NCI-H510A treated with DMSO at 0.1 percent for 48 hours (cell line): ENCODE results near the gene TMIGD3.

Experiments used
- DNase-seq: peaks from one replicate; lab custom pipeline; 2025; lab: John Stamatoyannopoulos, UW

Gene TMIGD3

DNA sequence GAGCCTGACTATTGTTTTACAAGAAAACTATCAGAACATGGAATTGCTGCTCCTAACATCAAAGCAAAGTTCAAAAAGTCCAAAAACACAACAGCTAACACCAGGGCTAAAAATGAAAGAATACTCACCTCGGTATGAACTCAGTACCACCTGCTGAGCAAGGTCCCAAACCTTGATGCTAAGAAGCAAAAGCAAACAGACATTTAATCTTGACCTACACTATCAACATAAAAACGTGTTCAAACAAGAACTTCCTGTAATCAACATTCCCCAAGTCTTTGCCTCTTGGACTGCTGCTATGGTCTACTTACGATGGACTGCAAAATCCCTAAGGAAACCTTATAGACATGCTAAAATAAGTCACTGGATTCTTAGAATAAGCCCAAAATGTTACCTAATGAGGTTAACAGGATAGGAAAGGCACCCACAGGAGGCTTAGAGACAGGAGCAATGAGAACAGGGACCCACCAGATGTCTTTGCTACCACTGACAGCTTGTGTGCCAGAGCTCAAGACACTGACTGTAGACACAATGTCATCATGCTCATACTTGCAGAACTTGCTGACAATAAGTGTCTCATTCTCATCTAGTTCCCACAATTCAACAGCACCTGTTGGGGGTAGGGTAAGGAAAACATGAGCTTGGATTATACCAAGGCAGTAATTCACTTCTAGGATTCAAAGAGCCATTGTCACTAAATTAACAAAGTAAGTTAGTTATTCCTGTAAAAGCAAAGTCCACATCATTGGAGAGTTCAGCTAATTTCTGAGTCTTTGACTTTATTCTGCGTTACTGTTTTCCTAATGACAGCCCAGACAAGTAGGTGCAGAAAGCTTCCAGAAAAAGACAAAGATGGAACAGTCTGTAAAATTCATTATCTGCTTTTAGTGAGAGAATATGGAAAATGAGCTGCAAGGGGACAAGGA, 56.2 kb downstream of the TMIGD3 start:
- DNase-seq: no peak

DNA sequence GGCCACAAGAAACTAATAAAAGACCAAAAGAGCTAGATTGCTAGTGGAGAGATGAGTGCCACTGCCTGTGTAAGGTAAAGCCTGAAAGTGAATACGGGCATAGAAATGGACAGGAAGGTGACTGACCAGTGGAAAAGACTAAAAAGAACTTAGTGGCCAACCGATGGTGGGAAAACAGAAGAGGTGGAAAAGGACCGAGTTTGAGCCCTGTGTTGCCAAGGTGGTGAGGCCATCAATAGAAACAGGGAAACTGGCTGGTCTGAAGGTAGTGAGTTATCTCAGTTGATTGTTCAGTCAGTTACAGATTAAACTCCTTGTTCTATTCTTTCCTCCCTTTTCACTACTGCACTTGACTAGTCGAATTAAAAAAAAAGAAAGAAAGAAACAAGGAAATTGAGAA, 56.9 kb downstream of the TMIGD3 start:
- no peak for DNase-seq

DNA sequence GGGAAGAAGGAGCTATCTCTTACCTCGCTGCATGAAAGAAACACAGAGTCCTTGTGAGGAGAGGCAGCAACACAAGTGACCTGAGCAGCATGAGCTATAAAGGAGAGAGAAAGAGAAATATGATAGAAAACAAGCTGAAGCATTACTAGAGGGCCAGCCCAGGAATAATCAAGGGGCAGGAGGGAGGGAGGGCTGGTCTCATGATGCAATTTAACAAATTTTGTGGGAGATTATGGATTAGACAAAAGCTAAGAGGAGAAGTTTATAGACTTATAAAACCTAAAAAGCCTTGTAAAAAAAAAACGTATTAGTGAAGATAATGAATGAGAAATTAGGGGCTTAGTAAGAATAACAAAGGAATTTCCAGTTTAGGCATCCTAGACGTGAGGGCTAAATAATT, 59.4 kb downstream of the TMIGD3 start:
- no peak for DNase-seq

DNA sequence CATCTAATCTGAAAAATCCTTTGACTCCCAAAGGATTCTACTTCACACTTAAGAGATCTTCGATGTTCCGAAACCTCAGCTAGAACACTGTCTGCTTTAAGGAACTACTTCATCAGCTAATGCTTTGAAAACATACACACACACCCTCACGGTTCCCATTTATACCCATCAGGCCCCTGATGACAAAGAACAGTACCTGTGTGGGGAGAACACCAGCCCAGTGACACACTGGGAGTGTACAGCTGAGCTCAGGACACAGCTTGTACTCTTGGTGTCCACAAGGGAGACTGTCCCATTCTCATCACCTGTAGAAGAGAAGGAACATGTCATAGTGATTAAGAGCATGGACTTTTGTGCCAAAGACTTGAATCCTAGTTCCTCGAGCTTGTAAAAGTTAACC, 61.0 kb downstream of the TMIGD3 start:
- DNase-seq: no peak

DNA sequence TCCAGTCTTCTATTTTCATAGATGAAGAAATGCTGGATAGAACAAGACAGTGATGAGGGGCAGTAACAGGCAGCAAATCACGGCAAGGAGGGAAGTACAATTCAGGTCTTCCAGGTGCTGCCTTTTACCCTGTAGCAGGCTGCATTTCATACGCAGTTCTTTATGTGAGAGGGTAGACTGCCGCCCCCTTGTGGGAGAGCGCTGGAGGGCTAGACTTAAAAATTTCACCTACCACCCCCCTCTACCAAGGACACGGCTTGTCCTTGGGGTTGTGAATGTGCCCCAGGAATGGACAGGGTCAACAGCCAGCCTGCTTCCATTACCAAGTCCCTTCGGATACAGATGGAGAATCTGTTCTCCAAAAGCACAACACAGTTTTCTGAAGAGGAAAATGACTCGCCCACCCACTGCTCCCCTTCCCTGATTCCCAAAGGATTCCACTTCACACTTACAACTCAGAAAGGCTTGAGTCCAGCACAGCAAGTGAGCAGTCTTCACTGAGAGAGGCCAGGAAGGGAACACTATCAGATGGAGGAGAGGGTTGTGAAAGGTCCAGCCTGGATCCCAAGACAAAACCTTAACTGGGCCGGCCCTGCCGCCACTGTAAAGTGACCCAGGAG, 61.8 kb downstream of the TMIGD3 start:
- DNase-seq: no peak

DNA sequence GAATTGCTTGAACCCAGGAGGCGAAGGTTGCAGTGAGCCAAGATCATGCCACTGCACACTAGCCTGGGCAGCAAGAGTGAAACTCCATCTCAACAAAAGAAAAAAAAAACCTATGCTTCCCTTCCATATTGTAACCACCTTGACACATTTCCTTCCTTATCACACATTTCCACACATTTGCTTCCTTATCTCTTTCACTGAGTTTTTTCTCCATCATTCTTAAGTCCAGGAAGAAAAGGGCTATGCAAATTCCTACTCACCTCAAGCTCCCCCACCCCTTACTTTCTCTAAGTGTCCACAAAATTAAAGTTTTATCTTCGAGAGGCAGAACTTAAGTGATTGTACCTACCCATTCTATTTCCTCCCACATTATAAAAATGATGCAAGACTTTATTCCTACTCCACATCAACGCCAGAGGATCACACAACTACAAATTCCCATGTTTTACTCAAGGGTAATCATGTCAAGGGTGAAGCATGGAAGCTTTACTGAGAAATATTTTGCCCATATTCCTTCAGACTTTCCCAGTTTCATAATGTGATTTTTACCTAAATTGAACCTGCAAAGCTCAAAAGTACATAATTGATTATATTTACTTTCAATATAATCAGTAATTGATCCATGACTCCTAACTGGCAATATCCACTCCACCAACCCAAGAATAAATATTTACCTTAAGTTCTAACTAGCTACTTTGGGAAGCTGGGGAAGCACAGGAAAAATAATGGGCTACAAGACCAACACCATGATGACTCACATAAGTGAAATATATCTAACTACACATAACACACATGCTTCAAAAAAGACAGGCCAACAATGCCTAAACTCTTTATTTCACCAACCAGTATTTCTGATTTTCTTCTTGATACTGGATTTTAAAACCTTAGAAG, 63.7 kb downstream of the TMIGD3 start:
- DNase-seq: no peak

DNA sequence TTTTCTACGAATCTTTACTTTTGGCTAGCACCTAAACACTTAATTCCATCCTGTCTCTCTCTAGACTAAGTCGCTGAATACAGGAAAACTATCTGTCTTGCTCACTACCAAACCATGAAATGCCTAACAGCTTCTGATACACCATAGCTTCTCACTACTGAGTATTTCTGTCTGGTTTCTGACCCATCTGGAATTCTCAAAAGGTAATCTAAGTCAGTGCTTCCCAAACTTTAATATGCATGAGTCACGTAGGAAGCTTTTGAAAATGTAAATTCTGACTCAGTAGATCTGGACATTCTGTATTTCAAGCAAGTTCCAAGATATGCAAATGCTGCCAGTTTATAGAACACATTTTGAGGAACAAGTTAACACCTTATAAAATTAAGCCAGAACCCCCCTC, 66.7 kb downstream of the TMIGD3 start:
- DNase-seq: no peak
